Spleen (tissue), 11 donors: ENCODE data around the gene NPAS4. TPM values are rescaled to one million over a fixed set of nuclear protein-coding genes. Genes with fewer than 3 reads are reported as not detected.

Source experiments
- DNase-seq: peaks from one replicate; pipeline ENCODE4 v3.0.0-alpha.2; 2020
- H3K27ac ChIP-seq, 8 donors: fragments of 200-600 bp; sonication (generic) in 7 of 8; 1 replicate in 4 of 8; 2 replicates in 4 of 8; pipeline versions ENCODE4 v1.5.0 to v1.8.0; 2016 to 2021; ENCODE audit warnings: inconsistent platforms in 4 of 8, mild to moderate bottlenecking in 4 of 8, moderate library complexity in 1 of 8
- H3K27me3 ChIP-seq, 7 donors: fragments of 200-600 bp; sonication (generic) in 6 of 7; replicated peaks in 1 of 7; 1 replicate in 4 of 7; 2 replicates in 3 of 7; pipeline versions ENCODE4 v1.5.0 to v1.8.0; 2016 to 2021; ENCODE audit warnings: inconsistent platforms in 3 of 7, mild to moderate bottlenecking in 1 of 7
- H3K36me3 ChIP-seq, 6 donors: fragments of 200-600 bp; sonication (generic) in 5 of 6; 1 replicate in 4 of 6; 2 replicates in 2 of 6; pipeline versions ENCODE4 v1.5.0 to v1.8.0; 2016 to 2021; ENCODE audit warnings: inconsistent platforms in 2 of 6
- H3K4me1 ChIP-seq, 6 donors: fragments of 200-600 bp; sonication (generic) in 5 of 6; 1 replicate in 3 of 6; 2 replicates in 3 of 6; pipeline versions ENCODE4 v1.5.0 to v1.8.0; 2016 to 2021; ENCODE audit warnings: inconsistent platforms in 3 of 6
- H3K4me3 ChIP-seq, 8 donors: fragments of 200-600 bp; sonication (generic) in 7 of 8; 1 replicate in 4 of 8; 2 replicates in 4 of 8; pipeline versions ENCODE4 v1.5.0 to v1.8.0; 2016 to 2021; ENCODE audit warnings: inconsistent platforms in 4 of 8, mild to moderate bottlenecking in 4 of 8, moderate library complexity in 2 of 8
- H3K9me3 ChIP-seq, 8 donors: fragments of 200-600 bp; sonication (generic) in 7 of 8; 1 replicate in 4 of 8; 2 replicates in 4 of 8; pipeline versions ENCODE4 v1.5.0 to v1.8.0; 2016 to 2021; ENCODE audit warnings: inconsistent platforms in 4 of 8
- CTCF ChIP-seq, 11 experiments: fragments of 200-600 bp in 7 of 11; fragments of 450-650 bp in 4 of 11; sonication (generic) in 4 of 11; IDR thresholded peaks in 8 of 11; conservative IDR thresholded peaks in 3 of 11; 1 replicate in 7 of 11; 2 replicates in 4 of 11; pipeline versions ENCODE4 v1.4.0 to v1.8.0; 2016 to 2021; ENCODE audit warnings: antibody characterized with exemption in 11 of 11, inconsistent platforms in 4 of 11, mild to moderate bottlenecking in 1 of 11
- POLR2A ChIP-seq, 3 donors: fragments of 450-650 bp; IDR thresholded peaks; one replicate each; pipeline ENCODE4 v1.5.1; 2017; ENCODE audit warnings: antibody characterized with exemption in 3 of 3, mild to moderate bottlenecking in 1 of 3
- POLR2AphosphoS5 ChIP-seq, 3 donors: sonication (generic); formaldehyde crosslinking; IDR thresholded peaks; one replicate each; pipeline ENCODE4 v1.5.1; 2017; ENCODE audit warnings: antibody characterized with exemption in 3 of 3
- WGBS, 5 donors: extraction: QIAGEN DNeasy Blood & Tissue Kit in 3 of 5; methylation state at CpG; one replicate each; pipeline versions ENCODE4 v1.1.5 to v1.1.7; 2013 to 2018; 5-methylcytosine and 5-hydroxymethylcytosine counted together
- intact Hi-C: fragments of 100-400 bp; cut with DNase I; formaldehyde crosslinking; loops from one replicate; pipeline ENCODE4 v1.15.0; 2023; ENCODE audit warnings: low total_unique reads
- polyA plus RNA-seq, 3 donors: library from polyadenylated mRNA; stranded (reverse); fragments of 200-250 nt; gene quantifications; one replicate each; pipeline ENCODE4 v1.2.1, GENCODE V29; 2013
- total RNA-seq, 7 donors: library from RNA; depleted of rRNA in 3 of 7; stranded (reverse); fragments of >200 nt in 3 of 7; fragmentation: NEBNext Ultra II Directional in 4 of 7; extraction: Animal tissue kit (Norgen Biotek cat#: 25700) in 4 of 7; gene quantifications; one replicate each; pipeline versions ENCODE4 v1.1.0 to v1.2.1, GENCODE V29; 2016 to 2021
- donor health status: healthy with polysubstance abuse.
- donor health status: DM: no; HTN: no; CAD: no; lungs with moderate emphysema.
- donor health status: DM: no; HTN: no; CAD: no.
- donor health status: Bipolar disorder and iron deficiency.
- donor health status: healthy.
- donor health status: DM: no; HTN: no; CAD: no.
- donor health status: DM: yes; HTN: yes; CAD: no.

NPAS4 gene
- total and polyA plus RNA-seq, 10 donors = 0.11 to 0.72 (median 0.24) TPM; not detected in 6

GRCh38 chr11:66464916-66465315 is 44.1 kb downstream of the NPAS4 start:
- WGBS, 5 donors = 57 to 92% (median 82%) methylated on average over 1 of the region's 1 CpG
- Histone ChIP-seq H3K36me3 (no peaks in the 10 kb centered on the region), H3K4me3 (peak overlapping the region in 1 of 8 donors; percentile 84), H3K4me1 (peaks cover 10 to 49% (median 39%) of the 10 kb centered on the region in 6 donors), H3K27ac (peak overlapping the region in 4 of 8 donors; percentile 73 to 89 (median 84)), H3K27me3 (no peaks in the 10 kb centered on the region), H3K9me3 (peaks cover 0 to 5% (median 1%) of the 10 kb centered on the region in 8 donors)
- TF ChIP-seq POLR2AphosphoS5 (IDR thresholded peaks at IDR 0.05) (no peak), POLR2A (IDR thresholded peaks at IDR 0.05) (no peak), CTCF (IDR thresholded peaks at IDR 0.05 in 8 of 11, conservative IDR thresholded peaks at IDR 0.05 in 3 of 11) (no peak)
- no peak for DNase-seq
- intact Hi-C loops = no loop called here

GRCh38 chr11:66465373-66466224 is 44.8 kb downstream of the NPAS4 start:
- 29 to 52% (median 41%) methylated on average over 19 of the region's 19 CpGs for WGBS, 5 donors
- Histone ChIP-seq H3K9me3 (peaks cover 0 to 5% (median 1%) of the 10 kb centered on the region in 8 donors), H3K27ac (peak overlapping the region in 7 of 8 donors; percentile 46 to 89 (median 80)), H3K4me3 (peak overlapping the region; percentile 33 to 84 (median 60)), H3K27me3 (no peaks in the 10 kb centered on the region), H3K4me1 (peaks cover 10 to 54% (median 41%) of the 10 kb centered on the region in 6 donors), H3K36me3 (no peaks in the 10 kb centered on the region)
- no peak for DNase-seq
- intact Hi-C loops = no loop called here
- TF ChIP-seq POLR2A (IDR thresholded peaks at IDR 0.05) (no peak), CTCF (IDR thresholded peaks at IDR 0.05 in 8 of 11, conservative IDR thresholded peaks at IDR 0.05 in 3 of 11) (no peak), POLR2AphosphoS5 (IDR thresholded peaks at IDR 0.05) (no peak)

- no peak for TF ChIP-seq CTCF (IDR thresholded peaks at IDR 0.05 in 8 of 11, conservative IDR thresholded peaks at IDR 0.05 in 3 of 11)
- TF ChIP-seq POLR2AphosphoS5 (IDR thresholded peaks at IDR 0.05) = peak; percentile 79 to 85 (median 80)
- TF ChIP-seq POLR2A (IDR thresholded peaks at IDR 0.05) = peak in 1 of 3 donors; percentile 20
- Histone ChIP-seq H3K27me3 (no peaks in the 10 kb centered on the region), H3K36me3 (peaks cover 0 to 4% (median 0%) of the 10 kb centered on the region in 6 donors), H3K9me3 (peaks cover 0 to 5% (median 1%) of the 10 kb centered on the region in 8 donors), H3K27ac (peak within 1 kb of the TSS; percentile 3 to 89 (median 78)), H3K4me1 (peaks cover 10 to 54% (median 41%) of the 10 kb centered on the region in 6 donors), H3K4me3 (peak within 1 kb of the TSS; percentile 33 to 84 (median 60))
- intact Hi-C loops = no loop called here
- 0 to 1% (median 1%) methylated on average over 29 to 63 of the region's 63 CpGs for WGBS, 5 donors
- peak; percentile 98 for DNase-seq
Observed at GRCh38 chr11:66466225-66467033, 45.6 kb downstream of the NPAS4 start, which contains the start of gene PELI3. Gene PELI3, plus strand, starts transcription at chr11:66466905. Its CDS starts 1,224 bp downstream, at chr11:66468129.
